Measurements from ENCODE around the gene LMO7.

DNA sequence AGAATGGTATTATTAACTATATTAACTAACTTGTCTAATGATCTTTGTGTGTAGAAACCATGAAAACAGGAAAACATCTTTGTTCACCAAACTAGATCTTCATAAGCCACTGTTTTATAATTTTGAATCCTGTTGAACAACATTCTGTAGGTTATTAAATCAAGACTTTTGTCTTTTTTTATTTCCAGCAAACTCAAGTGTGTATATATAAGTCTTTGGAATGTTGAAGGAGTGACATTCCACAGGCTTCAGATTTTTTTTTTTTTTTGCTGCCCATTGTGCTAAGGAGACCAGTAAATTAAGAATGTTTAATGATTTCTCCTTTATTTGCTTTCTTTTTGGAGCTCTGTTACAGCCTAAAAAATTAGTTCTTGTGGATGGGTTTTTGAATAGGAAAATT is 89.6 kb downstream of the LMO7 start:
- TF ChIP-seq CTCF (IDR thresholded peaks at IDR 0.05) (no peak), SIN3A (IDR thresholded peaks at IDR 0.05; ENCODE audit: borderline replicate concordance, insufficient read depth, low read depth, low read length) (no peak), REST (IDR thresholded peaks at IDR 0.05; ENCODE audit: insufficient read depth in 1 of 2, low read depth in 2 of 2, low read length in 1 of 2) (no peak), POLR2AphosphoS5 (IDR thresholded peaks at IDR 0.05; ENCODE audit: low read depth, low read length) (no peak)

Measured in Panc1 (cell line).